Loucy (cell line): Measurements from ENCODE around the gene ADD1.

ENCODE experiments used
- H2AFZ ChIP-seq: fragments of 200-600 bp; sonication (generic); 2 replicates; pipeline ENCODE4 v1.6.0; 2016; ENCODE audit warnings: antibody characterized with exemption, mild to moderate bottlenecking, low read length, moderate library complexity
- H3F3A ChIP-seq: fragments of 200-600 bp; 2 replicates; pipeline ENCODE4 v1.6.0; 2016; ENCODE audit warnings: antibody characterized with exemption, low read depth, mild to moderate bottlenecking
- H3K27me3 ChIP-seq: fragments of 200-600 bp; sonication (generic); 2 replicates; pipeline ENCODE4 v1.6.1; 2014; ENCODE audit warnings: low read length, mild to moderate bottlenecking; ENCODE audit not compliant: insufficient read depth, poor library complexity, severe bottlenecking
- H3K36me3 ChIP-seq: fragments of 200-600 bp; sonication (generic); 2 replicates; pipeline ENCODE4 v1.6.1; 2016; ENCODE audit warnings: low read length; ENCODE audit not compliant: insufficient read depth
- H3K4me1 ChIP-seq: fragments of 200-600 bp; sonication (generic); 2 replicates; pipeline ENCODE4 v1.5.1; 2014; ENCODE audit warnings: low read length, mild to moderate bottlenecking; ENCODE audit not compliant: insufficient read depth, poor library complexity, severe bottlenecking
- H3K4me2 ChIP-seq: fragments of 200-600 bp; sonication (generic); 2 replicates; pipeline ENCODE4 v1.6.0; 2014; ENCODE audit warnings: antibody characterized with exemption, low read length, low read depth, mild to moderate bottlenecking; ENCODE audit not compliant: poor library complexity, severe bottlenecking
- H3K4me3 ChIP-seq: fragments of 200-600 bp; sonication (generic); 2 replicates; pipeline ENCODE4 v1.5.1; 2014; ENCODE audit warnings: low read length, mild to moderate bottlenecking, mixed read lengths; ENCODE audit not compliant: poor library complexity, severe bottlenecking
- H3K79me2 ChIP-seq: fragments of 200-600 bp; sonication (generic); 2 replicates; pipeline ENCODE4 v1.6.1; 2014; ENCODE audit warnings: low read length; ENCODE audit not compliant: insufficient read depth
- H3K9ac ChIP-seq: fragments of 200-600 bp; sonication (generic); 2 replicates; pipeline ENCODE4 v1.6.0; 2014; ENCODE audit warnings: mild to moderate bottlenecking, low read depth, low read length, moderate library complexity; ENCODE audit not compliant: poor library complexity, severe bottlenecking
- H3K9me2 ChIP-seq: fragments of 200-600 bp; sonication (generic); replicated peaks from 2 replicates; pipeline ENCODE4 v1.6.1; 2016; ENCODE audit warnings: low read depth, low read length, mixed read lengths
- H3K9me3 ChIP-seq: fragments of 200-600 bp; sonication (generic); 2 replicates; pipeline ENCODE4 v1.6.1; 2014; ENCODE audit warnings: mild to moderate bottlenecking, antibody characterized with exemption, low read length, low read depth; ENCODE audit not compliant: insufficient read depth
- H4K20me1 ChIP-seq: fragments of 200-600 bp; sonication (generic); 2 replicates; pipeline ENCODE4 v1.6.0; 2014; ENCODE audit warnings: antibody characterized with exemption, low read length, mild to moderate bottlenecking; ENCODE audit not compliant: insufficient read depth, poor library complexity, severe bottlenecking
- CTCF ChIP-seq: fragments of 200-600 bp; sonication (generic); conservative IDR thresholded peaks from 2 replicates; pipeline ENCODE4 v1.5.1; 2014; ENCODE audit warnings: mild to moderate bottlenecking, antibody characterized with exemption, low read length
- EZH2phosphoT487 ChIP-seq: fragments of 200-600 bp; IDR thresholded peaks from 2 replicates; pipeline ENCODE4 v1.6.1; 2018; ENCODE audit warnings: antibody characterized with exemption, mild to moderate bottlenecking, moderate library complexity, borderline replicate concordance

Gene ADD1

GRCh38 chr4:2933566-2934076 lies 90.0 kb downstream of the ADD1 start:
- Histone ChIP-seq H3K4me1 (peaks cover 16% of the 10 kb centered on the region), H3K9ac (peak overlapping the region; percentile 72)

DNA sequence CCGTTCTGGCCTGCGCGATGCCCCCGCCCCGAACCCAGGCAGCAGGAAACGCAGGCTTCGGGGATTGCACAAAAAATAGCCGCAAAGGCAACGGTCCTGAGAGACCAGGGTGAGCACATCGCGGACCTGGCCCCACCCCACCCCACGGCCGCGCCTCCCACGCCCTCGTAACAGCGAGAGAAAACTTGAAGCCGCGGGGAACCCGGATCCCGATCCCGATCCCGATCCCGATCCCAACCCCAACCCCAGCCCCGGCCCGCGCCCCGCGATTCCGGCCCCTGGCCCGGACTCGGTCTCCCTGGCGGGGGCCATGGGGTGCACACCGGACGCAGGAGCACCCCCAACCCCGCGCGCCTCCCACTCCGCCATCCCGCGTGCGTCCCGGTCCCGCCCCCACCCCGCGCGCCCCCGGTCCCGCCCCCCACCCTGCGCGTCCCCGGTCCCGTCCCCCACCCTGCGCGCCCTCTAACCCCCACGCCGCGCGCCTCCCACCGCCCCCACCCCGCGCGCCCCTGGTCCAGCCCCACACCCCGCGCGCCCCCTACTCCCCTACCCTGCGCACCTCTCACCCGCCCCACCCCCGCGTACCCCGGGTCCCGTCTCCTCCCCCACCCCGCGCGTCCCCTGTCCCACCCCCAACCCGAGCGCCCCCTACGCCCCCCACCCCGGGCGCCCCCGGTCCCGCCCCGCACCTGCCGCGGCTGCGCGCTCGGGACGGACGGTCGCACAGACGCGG lies 90.6 kb downstream of the ADD1 start:
- Histone ChIP-seq H3K4me2 (peak overlapping the region; percentile 71), H3K9me3 (no peaks in the 10 kb centered on the region), H3K36me3 (peaks cover 33% of the 10 kb centered on the region; the same call in 1 of the 2 replicates), H3K27me3 (no peaks in the 10 kb centered on the region), H3K9ac (peak overlapping the region; percentile 72), H3K4me1 (peaks cover 16% of the 10 kb centered on the region), H2AFZ (peak overlapping the region; percentile 17; the same call in 1 of the 2 replicates), H3F3A (no peaks in the 10 kb centered on the region), H3K9me2 (no peaks in the 10 kb centered on the region), H3K4me3 (peak overlapping the region; percentile 99), H3K79me2 (peaks cover 28% of the 10 kb centered on the region; the same call in 1 of the 2 replicates), H4K20me1 (no peaks in the 10 kb centered on the region)
- TF ChIP-seq EZH2phosphoT487, result no peak
- no peak for TF ChIP-seq CTCF

More at GRCh38 chr4:2933566-2934076, 90.0 kb downstream of the ADD1 start:
- no peaks in the 10 kb centered on the region for H3F3A ChIP-seq
- H3K4me2 ChIP-seq, result peak overlapping the region; percentile 71
- H2AFZ ChIP-seq, result 0 out of 2 replicates have a peak overlapping the region, but pooled peaks have one; percentile 17
- H3K36me3 ChIP-seq, result peaks cover 33% of the 10 kb centered on the region; the same call in 1 of the 2 replicates
- H4K20me1 ChIP-seq, result no peaks in the 10 kb centered on the region
- no peaks in the 10 kb centered on the region for H3K27me3 ChIP-seq
- no peak for TF ChIP-seq EZH2phosphoT487
- no peak for TF ChIP-seq CTCF
- H3K9me2 ChIP-seq, result no peaks in the 10 kb centered on the region
- peaks cover 28% of the 10 kb centered on the region; the same call in 1 of the 2 replicates for H3K79me2 ChIP-seq
- H3K4me3 ChIP-seq, result peak overlapping the region; percentile 78
- H3K9me3 ChIP-seq, result no peaks in the 10 kb centered on the region

- Histone ChIP-seq H4K20me1 (no peaks in the 10 kb centered on the region), H3F3A (no peaks in the 10 kb centered on the region), H3K9me2 (no peaks in the 10 kb centered on the region), H3K4me1 (peaks cover 16% of the 10 kb centered on the region), H3K9ac (peak overlapping the region; percentile 93), H3K27me3 (no peaks in the 10 kb centered on the region), H3K36me3 (peaks cover 33% of the 10 kb centered on the region; the same call in 1 of the 2 replicates), H3K79me2 (peaks cover 28% of the 10 kb centered on the region; the same call in 1 of the 2 replicates), H3K4me2 (peak overlapping the region; percentile 87), H2AFZ (peak overlapping the region; percentile 80), H3K4me3 (peak overlapping the region; percentile 99), H3K9me3 (no peaks in the 10 kb centered on the region)
- TF ChIP-seq EZH2phosphoT487 (no peak), CTCF (no peak)
These were observed 91.4 kb downstream of the ADD1 start for GRCh38 chr4:2934813-2935761.
